WTC11 (cell line): ENCODE data around the gene CELF4.

Experiments used
- GTF2I ChIP-seq: fragments of 250-450 bp; sonication (Bioruptor Pico); conservative IDR thresholded peaks from 2 replicates; pipeline ENCODE4 v1.4.0; 2021; ENCODE audit warnings: mild to moderate bottlenecking
- ZNF396 ChIP-seq: fragments of 250-450 bp; sonication (Bioruptor Pico); IDR thresholded peaks from 2 replicates; pipeline ENCODE4 v1.8.0; 2021; ENCODE audit warnings: mild to moderate bottlenecking, moderate library complexity, borderline replicate concordance
- TF ChIP-seq, protein P1 (sequence below): fragments of 200-600 bp; IDR thresholded peaks from 2 replicates; pipeline ENCODE4 v1.8.0; 2022; ENCODE audit warnings: antibody characterized with exemption
- TF ChIP-seq, protein P2 (sequence below): sonication (generic); formaldehyde crosslinking; IDR thresholded peaks from 2 replicates; pipeline ENCODE4 v1.8.1; 2023; ENCODE audit warnings: mild to moderate bottlenecking, missing genetic modification reagents, moderate library complexity
- TF ChIP-seq, protein P3 (sequence below): sonication (generic); formaldehyde crosslinking; IDR thresholded peaks from 2 replicates; pipeline ENCODE4 v1.8.1; 2022; ENCODE audit warnings: mild to moderate bottlenecking, moderate library complexity, missing genetic modification reagents
- TF ChIP-seq, protein P4 (sequence below): sonication (generic); formaldehyde crosslinking; IDR thresholded peaks from 2 replicates; pipeline ENCODE4 v1.8.0; 2022; ENCODE audit warnings: mild to moderate bottlenecking, missing genetic modification reagents
- TF ChIP-seq, protein P5 (sequence below): sonication (generic); formaldehyde crosslinking; IDR thresholded peaks from 2 replicates; pipeline ENCODE4 v1.8.0; 2022; ENCODE audit warnings: mild to moderate bottlenecking, missing genetic modification reagents

DNA sequence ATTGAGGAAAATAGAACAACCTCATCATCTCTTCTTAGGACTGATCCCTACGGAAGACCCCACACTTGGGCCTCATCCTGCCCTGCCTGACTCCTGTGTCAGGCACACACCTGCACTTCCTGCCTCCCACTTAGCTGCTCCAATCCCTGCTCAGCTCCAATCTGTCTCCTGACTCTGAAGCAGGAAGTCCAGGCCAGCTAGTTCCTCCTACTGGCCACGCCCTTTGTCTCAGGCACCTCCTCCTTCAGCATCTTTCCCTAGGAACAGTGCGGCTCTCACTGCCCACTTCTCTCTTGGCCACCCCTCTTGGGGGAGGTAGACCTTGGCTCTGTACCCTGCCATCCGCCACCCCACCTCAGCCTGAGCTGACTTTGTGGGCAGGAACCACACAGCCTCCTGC lies 135.8 kb downstream of the CELF4 start:
- TF ChIP-seq, protein P1, sequence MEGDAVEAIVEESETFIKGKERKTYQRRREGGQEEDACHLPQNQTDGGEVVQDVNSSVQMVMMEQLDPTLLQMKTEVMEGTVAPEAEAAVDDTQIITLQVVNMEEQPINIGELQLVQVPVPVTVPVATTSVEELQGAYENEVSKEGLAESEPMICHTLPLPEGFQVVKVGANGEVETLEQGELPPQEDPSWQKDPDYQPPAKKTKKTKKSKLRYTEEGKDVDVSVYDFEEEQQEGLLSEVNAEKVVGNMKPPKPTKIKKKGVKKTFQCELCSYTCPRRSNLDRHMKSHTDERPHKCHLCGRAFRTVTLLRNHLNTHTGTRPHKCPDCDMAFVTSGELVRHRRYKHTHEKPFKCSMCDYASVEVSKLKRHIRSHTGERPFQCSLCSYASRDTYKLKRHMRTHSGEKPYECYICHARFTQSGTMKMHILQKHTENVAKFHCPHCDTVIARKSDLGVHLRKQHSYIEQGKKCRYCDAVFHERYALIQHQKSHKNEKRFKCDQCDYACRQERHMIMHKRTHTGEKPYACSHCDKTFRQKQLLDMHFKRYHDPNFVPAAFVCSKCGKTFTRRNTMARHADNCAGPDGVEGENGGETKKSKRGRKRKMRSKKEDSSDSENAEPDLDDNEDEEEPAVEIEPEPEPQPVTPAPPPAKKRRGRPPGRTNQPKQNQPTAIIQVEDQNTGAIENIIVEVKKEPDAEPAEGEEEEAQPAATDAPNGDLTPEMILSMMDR: no peak
- TF ChIP-seq, protein P2, sequence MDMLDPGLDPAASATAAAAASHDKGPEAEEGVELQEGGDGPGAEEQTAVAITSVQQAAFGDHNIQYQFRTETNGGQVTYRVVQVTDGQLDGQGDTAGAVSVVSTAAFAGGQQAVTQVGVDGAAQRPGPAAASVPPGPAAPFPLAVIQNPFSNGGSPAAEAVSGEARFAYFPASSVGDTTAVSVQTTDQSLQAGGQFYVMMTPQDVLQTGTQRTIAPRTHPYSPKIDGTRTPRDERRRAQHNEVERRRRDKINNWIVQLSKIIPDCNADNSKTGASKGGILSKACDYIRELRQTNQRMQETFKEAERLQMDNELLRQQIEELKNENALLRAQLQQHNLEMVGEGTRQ (CRISPR knock-in tag): no peak
- TF ChIP-seq, protein P3, sequence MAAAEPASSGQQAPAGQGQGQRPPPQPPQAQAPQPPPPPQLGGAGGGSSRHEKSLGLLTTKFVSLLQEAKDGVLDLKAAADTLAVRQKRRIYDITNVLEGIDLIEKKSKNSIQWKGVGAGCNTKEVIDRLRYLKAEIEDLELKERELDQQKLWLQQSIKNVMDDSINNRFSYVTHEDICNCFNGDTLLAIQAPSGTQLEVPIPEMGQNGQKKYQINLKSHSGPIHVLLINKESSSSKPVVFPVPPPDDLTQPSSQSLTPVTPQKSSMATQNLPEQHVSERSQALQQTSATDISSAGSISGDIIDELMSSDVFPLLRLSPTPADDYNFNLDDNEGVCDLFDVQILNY (CRISPR knock-in tag): no peak
- TF ChIP-seq ZNF396 (CRISPR knock-in tag): no peak
- no peak for TF ChIP-seq GTF2I (CRISPR knock-in tag)
- TF ChIP-seq, protein P4, sequence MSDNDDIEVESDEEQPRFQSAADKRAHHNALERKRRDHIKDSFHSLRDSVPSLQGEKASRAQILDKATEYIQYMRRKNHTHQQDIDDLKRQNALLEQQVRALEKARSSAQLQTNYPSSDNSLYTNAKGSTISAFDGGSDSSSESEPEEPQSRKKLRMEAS: no peak
- TF ChIP-seq, protein P5, sequence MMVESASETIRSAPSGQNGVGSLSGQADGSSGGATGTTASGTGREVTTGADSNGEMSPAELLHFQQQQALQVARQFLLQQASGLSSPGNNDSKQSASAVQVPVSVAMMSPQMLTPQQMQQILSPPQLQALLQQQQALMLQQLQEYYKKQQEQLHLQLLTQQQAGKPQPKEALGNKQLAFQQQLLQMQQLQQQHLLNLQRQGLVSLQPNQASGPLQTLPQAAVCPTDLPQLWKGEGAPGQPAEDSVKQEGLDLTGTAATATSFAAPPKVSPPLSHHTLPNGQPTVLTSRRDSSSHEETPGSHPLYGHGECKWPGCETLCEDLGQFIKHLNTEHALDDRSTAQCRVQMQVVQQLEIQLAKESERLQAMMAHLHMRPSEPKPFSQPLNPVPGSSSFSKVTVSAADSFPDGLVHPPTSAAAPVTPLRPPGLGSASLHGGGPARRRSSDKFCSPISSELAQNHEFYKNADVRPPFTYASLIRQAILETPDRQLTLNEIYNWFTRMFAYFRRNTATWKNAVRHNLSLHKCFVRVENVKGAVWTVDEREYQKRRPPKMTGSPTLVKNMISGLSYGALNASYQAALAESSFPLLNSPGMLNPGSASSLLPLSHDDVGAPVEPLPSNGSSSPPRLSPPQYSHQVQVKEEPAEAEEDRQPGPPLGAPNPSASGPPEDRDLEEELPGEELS (CRISPR knock-in tag): no peak
